PC-3 (cell line): ENCODE results near the gene CFAP44.

Experiments
- CTCF ChIP-seq: fragments of 300-600 bp; sonication (generic); conservative IDR thresholded peaks from 2 replicates; pipeline ENCODE4 v1.5.1; 2017; ENCODE audit warnings: antibody characterized with exemption, low read depth, mild to moderate bottlenecking, low read length
- EZH2 ChIP-seq: fragments of 300-600 bp; sonication (generic); IDR thresholded peaks from one replicate; pipeline ENCODE4 v1.6.1; 2017; ENCODE audit warnings: antibody characterized with exemption, mild to moderate bottlenecking, low read length; ENCODE audit not compliant: unreplicated experiment

DNA sequence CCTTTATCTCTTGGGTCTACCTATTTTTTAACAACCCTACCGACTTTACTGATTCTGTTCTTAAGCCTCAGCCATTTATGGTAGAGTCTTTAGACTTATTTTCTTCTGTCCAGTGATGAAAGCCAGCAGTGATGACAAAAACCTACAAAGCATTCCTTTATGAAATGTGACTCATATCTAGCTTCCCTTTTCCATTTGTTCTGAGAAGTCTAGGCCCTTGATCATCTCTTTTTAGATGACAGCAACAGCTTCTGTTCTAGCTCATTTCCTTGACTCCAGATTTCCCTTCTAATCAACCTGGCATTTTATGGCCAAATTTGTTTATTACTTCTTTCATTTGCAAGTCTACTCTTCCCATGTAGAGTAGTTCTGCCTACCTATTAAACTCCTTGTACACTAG lies 36.1 kb downstream of the CFAP44 start:
- TF ChIP-seq CTCF, result no peak
- TF ChIP-seq EZH2, result no peak
